HG03095 (cell line): Measurements from ENCODE around the gene LANCL3.

ENCODE experiments used
- ATAC-seq: cut with Tn5 transposase; IDR thresholded peaks from one replicate; pipeline ENCODE4 v1.9.1; 2021; ENCODE audit warnings: moderate library complexity; ENCODE audit not compliant: unreplicated experiment

Gene LANCL3

GRCh38 chrX:37678574-37678973 is 107.1 kb downstream of the LANCL3 start:
- no peak for ATAC-seq

- no peak for ATAC-seq
Measured at GRCh38 chrX:37679230-37679629, 107.8 kb downstream of the LANCL3 start.

- ATAC-seq, result no peak
Measured at GRCh38 chrX:37679888-37680287, 108.4 kb downstream of the LANCL3 start.

GRCh38 chrX:37684426-37684825 is 113.0 kb downstream of the LANCL3 start:
- ATAC-seq, result no peak

GRCh38 chrX:37684973-37685372 is 113.5 kb downstream of the LANCL3 start:
- ATAC-seq, result no peak

GRCh38 chrX:37685381-37686359 is 114.2 kb downstream of the LANCL3 start, which contains the start of gene XK:
XK (plus strand) TSS chrX:37685791; CDS start chrX:37685962, 171 bp downstream.
- peak; percentile 68 for ATAC-seq

GRCh38 chrX:37686369-37686995 is 115.0 kb downstream of the LANCL3 start:
- no peak for ATAC-seq

GRCh38 chrX:37686996-37687395 is 115.5 kb downstream of the LANCL3 start:
- no peak for ATAC-seq

GRCh38 chrX:37690119-37690518 is 118.7 kb downstream of the LANCL3 start:
- ATAC-seq, result no peak

GRCh38 chrX:37692918-37693317 is 121.5 kb downstream of the LANCL3 start:
- ATAC-seq, result no peak

GRCh38 chrX:37697169-37697760 is 125.8 kb downstream of the LANCL3 start:
- ATAC-seq, result no peak

- no peak for ATAC-seq
Measured at GRCh38 chrX:37701588-37701987, 130.1 kb downstream of the LANCL3 start.

- ATAC-seq, result no peak
Measured at GRCh38 chrX:37711991-37712390, 140.5 kb downstream of the LANCL3 start.

GRCh38 chrX:37712458-37712857 is 141.0 kb downstream of the LANCL3 start:
- ATAC-seq, result no peak

GRCh38 chrX:37714479-37714878 is 143.0 kb downstream of the LANCL3 start:
- no peak for ATAC-seq

GRCh38 chrX:37716602-37717001 is 145.1 kb downstream of the LANCL3 start:
- no peak for ATAC-seq

- no peak for ATAC-seq
Measured at GRCh38 chrX:37717708-37718107, 146.2 kb downstream of the LANCL3 start.

- ATAC-seq, result no peak
Measured at GRCh38 chrX:37722595-37722994, 151.1 kb downstream of the LANCL3 start.

GRCh38 chrX:37726346-37726745 is 154.9 kb downstream of the LANCL3 start:
- ATAC-seq, result no peak
